T-helper 2 cell treated with Interferon-gamma antibody and Interleukin-4, amounts not matched to agents 100 ng/mL and 5 ng/mL, for 36 hours (primary cell): ENCODE results near the gene ANKRD33B. TPM values are rescaled to one million over a fixed set of nuclear protein-coding genes. Genes with fewer than 3 reads are reported as not detected.
"Not testable (repeated sequence)": the region's sequence is repeated elsewhere in the genome, so short reads cannot be mapped to it uniquely, and the experiment has no call there.

ENCODE experiments used
- intact Hi-C: fragments of 100-400 bp; cut with micrococcal nuclease; formaldehyde crosslinking; loops from one replicate; pipeline ENCODE4 v1.15.1; 2023
- total RNA-seq: library from RNA; stranded (reverse); gene quantifications from 2 replicates; pipeline ENCODE4 v1.2.3, GENCODE V29; 2022

Gene ANKRD33B
- total RNA-seq, 1 donor from 2014 or later = 5.7 TPM

- intact Hi-C loops = no loop called here
These were observed 28.1 kb downstream of the ANKRD33B start for GRCh38 chr5:10591966-10592365.

GRCh38 chr5:10592601-10593000, 28.7 kb downstream of the ANKRD33B start:
- intact Hi-C loops = no loop called here

GRCh38 chr5:10593531-10594181, 29.8 kb downstream of the ANKRD33B start:
- intact Hi-C loops = no loop called here

GRCh38 chr5:10594591-10595210, 30.8 kb downstream of the ANKRD33B start:
- intact Hi-C loops = loop anchor here (5.0 kb wide), 2 partner anchors 32 to 38 kb away; partner anchors contain the start of gene ANKRD33B

GRCh38 chr5:10595293-10595671, 31.4 kb downstream of the ANKRD33B start:
- intact Hi-C loops = loop anchor here (5.0 kb wide), 2 partner anchors 33 to 37 kb away; partner anchors contain the start of gene ANKRD33B

- intact Hi-C loops = loop anchor here (5.0 kb wide), 2 partner anchors 33 to 37 kb away; partner anchors contain the start of gene ANKRD33B
These were observed 31.9 kb downstream of the ANKRD33B start for GRCh38 chr5:10595672-10596309.

- intact Hi-C loops = loop anchor here (5.0 kb wide), 2 partner anchors 34 to 36 kb away; partner anchors contain the start of gene ANKRD33B
These were observed 32.4 kb downstream of the ANKRD33B start for GRCh38 chr5:10596310-10596703.

GRCh38 chr5:10596886-10597451, 33.1 kb downstream of the ANKRD33B start:
- intact Hi-C loops = loop anchor here (5.0 kb wide), 2 partner anchors 35 kb away; partner anchors contain the start of gene ANKRD33B

GRCh38 chr5:10599113-10599512, 35.2 kb downstream of the ANKRD33B start:
- intact Hi-C loops = loop anchor here (5.0 kb wide), 2 partner anchors 33 to 37 kb away; partner anchors contain the start of gene ANKRD33B

- intact Hi-C loops = loop anchor here (5.0 kb wide), 2 partner anchors 32 to 38 kb away; partner anchors contain the start of gene ANKRD33B
These were observed 36.0 kb downstream of the ANKRD33B start for GRCh38 chr5:10599862-10600284.

- intact Hi-C loops = no loop called here
These were observed 36.9 kb downstream of the ANKRD33B start for GRCh38 chr5:10600626-10601245.

GRCh38 chr5:10601246-10602030, 37.6 kb downstream of the ANKRD33B start:
- intact Hi-C loops = no loop called here

- intact Hi-C loops = no loop called here
These were observed 38.3 kb downstream of the ANKRD33B start for GRCh38 chr5:10602031-10602806.

GRCh38 chr5:10604975-10605374, 41.1 kb downstream of the ANKRD33B start:
- intact Hi-C loops = no loop called here

GRCh38 chr5:10606632-10607022, 42.8 kb downstream of the ANKRD33B start:
- intact Hi-C loops = loop anchor here (1.0 kb wide), 1 partner anchor 22 kb away; no protein-coding TSS in a partner anchor

GRCh38 chr5:10607023-10607665, 43.3 kb downstream of the ANKRD33B start:
- intact Hi-C loops = loop anchor here (1.0 kb wide), 1 partner anchor 21 kb away; no protein-coding TSS in a partner anchor

GRCh38 chr5:10607666-10608073, 43.8 kb downstream of the ANKRD33B start:
- intact Hi-C loops = loop anchor here (1.0 kb wide), 1 partner anchor 21 kb away; no protein-coding TSS in a partner anchor

- intact Hi-C loops = not testable (repeated sequence)
These were observed 44.2 kb downstream of the ANKRD33B start for GRCh38 chr5:10608081-10608480.

- intact Hi-C loops = no loop called here
These were observed 46.2 kb downstream of the ANKRD33B start for GRCh38 chr5:10610058-10610457.
